GM23338 (cell line): ENCODE results near the gene PRR19. TPM values are rescaled to one million over a fixed set of nuclear protein-coding genes. Genes with fewer than 3 reads are reported as not detected.

Experiments used
- ATAC-seq: fragments of 200-7000 bp; cut with Tn5 transposase; 3 replicates; pipeline ENCODE4 v1.9.1; 2020
- DNase-seq: peaks from one replicate; pipeline ENCODE4 v3.0.0-alpha.2; 2015; ENCODE audit warnings: low spot score
- H2AFZ ChIP-seq: fragments of 200-600 bp; sonication (generic); 2 replicates; pipeline ENCODE4 v1.8.0; 2016; ENCODE audit warnings: antibody characterized with exemption, mild to moderate bottlenecking, moderate library complexity
- H3F3A ChIP-seq: fragments of 200-600 bp; sonication (generic); replicated peaks from 2 replicates; pipeline ENCODE4 v1.8.0; 2017; ENCODE audit warnings: antibody characterized with exemption, mixed run types, low read depth
- H3K27ac ChIP-seq: fragments of 200-600 bp; sonication (generic); 2 replicates; pipeline ENCODE4 v1.6.1; 2016; ENCODE audit warnings: low read depth
- H3K27me3 ChIP-seq: fragments of 200-600 bp; sonication (generic); 2 replicates; pipeline ENCODE4 v1.8.0; 2016; ENCODE audit warnings: mild to moderate bottlenecking, mixed run types, moderate library complexity; ENCODE audit not compliant: insufficient read depth
- H3K36me3 ChIP-seq: fragments of 200-600 bp; sonication (generic); 2 replicates; pipeline ENCODE4 v1.8.0; 2016; ENCODE audit warnings: mild to moderate bottlenecking; ENCODE audit not compliant: insufficient read depth
- H3K4me1 ChIP-seq: fragments of 200-600 bp; sonication (generic); 2 replicates; pipeline ENCODE4 v1.8.0; 2016; ENCODE audit warnings: mild to moderate bottlenecking, moderate library complexity; ENCODE audit not compliant: insufficient read depth
- H3K4me2 ChIP-seq: fragments of 200-600 bp; sonication (generic); 2 replicates; pipeline ENCODE4 v1.7.1; 2017; ENCODE audit warnings: mixed run types
- H3K4me3 ChIP-seq: fragments of 200-600 bp; sonication (generic); 2 replicates; pipeline ENCODE4 v1.6.1; 2016; ENCODE audit warnings: mixed run types
- H3K79me2 ChIP-seq: fragments of 200-600 bp; sonication (generic); replicated peaks from 2 replicates; pipeline ENCODE4 v1.8.0; 2017; ENCODE audit warnings: mild to moderate bottlenecking; ENCODE audit not compliant: insufficient read depth
- H3K9me2 ChIP-seq: fragments of 200-600 bp; sonication (generic); 2 replicates; pipeline ENCODE4 v1.8.0; 2017; ENCODE audit not compliant: insufficient read depth
- H4K20me1 ChIP-seq: fragments of 200-600 bp; sonication (generic); replicated peaks from 2 replicates; pipeline ENCODE4 v1.8.0; 2017; ENCODE audit warnings: mild to moderate bottlenecking; ENCODE audit not compliant: insufficient read depth
- H3K27ac Mint-ChIP-seq: 2 replicates; pipeline ENCODE4 v1.8.0; 2020; ENCODE audit warnings: inconsistent platforms, mild to moderate bottlenecking, moderate library complexity, mixed read lengths
- H3K27me3 Mint-ChIP-seq: 3 replicates; pipeline ENCODE4 v1.8.0; 2022; ENCODE audit warnings: low read depth, mild to moderate bottlenecking, moderate library complexity, mixed read lengths, inconsistent platforms; ENCODE audit not compliant: insufficient read depth, poor library complexity
- H3K36me3 Mint-ChIP-seq: 3 replicates; pipeline ENCODE4 v1.8.0; 2021; ENCODE audit warnings: low read depth, mild to moderate bottlenecking, inconsistent platforms, moderate library complexity, mixed read lengths
- H3K4me1 Mint-ChIP-seq: 3 replicates; pipeline ENCODE4 v1.8.0; 2020; ENCODE audit warnings: mild to moderate bottlenecking, inconsistent platforms, mixed read lengths
- H3K4me3 Mint-ChIP-seq: 3 replicates; pipeline ENCODE4 v1.8.0; 2021; ENCODE audit warnings: moderate library complexity, mild to moderate bottlenecking, inconsistent platforms, mixed read lengths
- H3K9me3 Mint-ChIP-seq: 3 replicates; pipeline ENCODE4 v1.8.0; 2020; ENCODE audit warnings: moderate library complexity, mild to moderate bottlenecking, inconsistent platforms, mixed read lengths
- CREB1 ChIP-seq: fragments of 250-450 bp; sonication (Bioruptor Pico); IDR thresholded peaks from 2 replicates; pipeline ENCODE4 v1.5.0; 2020; ENCODE audit warnings: low read depth, mild to moderate bottlenecking, moderate library complexity
- EZH2 ChIP-seq: fragments of 200-600 bp; sonication (generic); IDR thresholded peaks from one replicate; pipeline ENCODE4 v1.8.0; 2017; ENCODE audit warnings: antibody characterized with exemption, mild to moderate bottlenecking, low read depth; ENCODE audit not compliant: unreplicated experiment
- EZH2phosphoT487 ChIP-seq: fragments of 200-600 bp; sonication (generic); IDR thresholded peaks from one replicate; pipeline ENCODE4 v1.8.1; 2018; ENCODE audit warnings: antibody characterized with exemption; ENCODE audit not compliant: unreplicated experiment
- JUNB ChIP-seq: IDR thresholded peaks from one replicate; pipeline ENCODE4 v1.6.1; 2016; ENCODE audit warnings: antibody characterized with exemption; ENCODE audit not compliant: unreplicated experiment
- NANOG ChIP-seq: IDR thresholded peaks from 2 replicates; pipeline ENCODE4 v1.6.1; 2016; ENCODE audit warnings: antibody characterized with exemption, borderline replicate concordance
- ZNF114 ChIP-seq: fragments of 250-450 bp; sonication (Bioruptor Pico); IDR thresholded peaks from 2 replicates; pipeline ENCODE4 v1.5.0; 2020; ENCODE audit warnings: mild to moderate bottlenecking, moderate library complexity
- ZNF331 ChIP-seq: fragments of 250-450 bp; sonication (Bioruptor Pico); IDR thresholded peaks from 2 replicates; pipeline ENCODE4 v1.5.0; 2020; ENCODE audit warnings: low read depth, mild to moderate bottlenecking, moderate library complexity
- ZNF462 ChIP-seq: fragments of 250-450 bp; sonication (Bioruptor Pico); IDR thresholded peaks from 2 replicates; pipeline ENCODE4 v1.5.0; 2020; ENCODE audit warnings: mild to moderate bottlenecking, moderate library complexity
- polyA plus RNA-seq: library from polyadenylated mRNA; unstranded; fragments of >200 nt; fragmentation: Nextera tagmentation; extraction: Ambion mirVana; gene quantifications from 2 replicates; pipeline ENCODE4 v1.2.1, GENCODE V29; 2016
- total RNA-seq: library from RNA; depleted of rRNA; stranded (reverse); fragments of >200 nt; shearing (Covaris generic); gene quantifications from 2 replicates; pipeline ENCODE4 v1.2.3, GENCODE V29; 2014
- TF ChIP-seq, protein P1 (sequence below): IDR thresholded peaks from 2 replicates; pipeline ENCODE4 v1.6.1; 2016; ENCODE audit warnings: antibody characterized with exemption
- TF ChIP-seq, protein P2 (sequence below), 2 experiments: fragments of 200-600 bp in 1 of 2; sonication (generic) in 1 of 2; conservative IDR thresholded peaks; 2 replicates each; pipeline versions ENCODE4 v1.5.1 to v1.6.1; 2016 to 2017; ENCODE audit warnings: antibody characterized with exemption in 2 of 2, low read depth in 2 of 2, mild to moderate bottlenecking in 2 of 2, moderate library complexity in 1 of 2

The PRR19 gene
- total and polyA plus RNA-seq, 2 experiments from 2014 or later, result 3.6 to 4.1 TPM

GRCh38 chr19:42345191-42345812 is 43.4 kb downstream of the PRR19 start (continued):
- TF ChIP-seq CREB1 (CRISPR knock-in tag) (no peak), EZH2 (no peak), JUNB (no peak), ZNF114 (CRISPR knock-in tag) (no peak)
- TF ChIP-seq, protein P1, sequence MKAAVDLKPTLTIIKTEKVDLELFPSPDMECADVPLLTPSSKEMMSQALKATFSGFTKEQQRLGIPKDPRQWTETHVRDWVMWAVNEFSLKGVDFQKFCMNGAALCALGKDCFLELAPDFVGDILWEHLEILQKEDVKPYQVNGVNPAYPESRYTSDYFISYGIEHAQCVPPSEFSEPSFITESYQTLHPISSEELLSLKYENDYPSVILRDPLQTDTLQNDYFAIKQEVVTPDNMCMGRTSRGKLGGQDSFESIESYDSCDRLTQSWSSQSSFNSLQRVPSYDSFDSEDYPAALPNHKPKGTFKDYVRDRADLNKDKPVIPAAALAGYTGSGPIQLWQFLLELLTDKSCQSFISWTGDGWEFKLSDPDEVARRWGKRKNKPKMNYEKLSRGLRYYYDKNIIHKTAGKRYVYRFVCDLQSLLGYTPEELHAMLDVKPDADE, result no peak

DNA sequence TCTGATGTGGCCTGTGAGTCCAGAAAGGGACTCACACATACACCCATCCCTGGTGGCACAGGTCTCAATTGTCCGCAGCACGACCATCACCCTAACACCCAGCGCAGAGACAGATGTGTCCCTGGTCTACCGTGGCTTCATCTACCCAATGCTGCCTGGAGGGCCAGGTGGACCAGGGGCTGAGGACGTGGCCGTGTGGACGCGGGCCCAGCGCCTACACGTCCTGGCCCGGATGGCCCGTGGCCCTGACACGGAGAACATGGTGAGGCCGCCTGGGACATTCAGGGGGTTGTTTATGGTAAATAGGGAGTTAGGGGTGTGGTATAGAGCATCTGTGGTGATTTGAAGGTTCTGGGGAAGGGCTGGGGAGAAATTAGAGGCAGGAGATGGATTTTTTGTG is 46.3 kb downstream of the PRR19 start:
- peaks cover 6% of the 10 kb centered on the region for H3K27me3 Mint-ChIP-seq
- H3K36me3 ChIP-seq, result no peaks in the 10 kb centered on the region; the same call in 1 of the 2 replicates

More for the DNA sequence above, 46.3 kb downstream of the PRR19 start:
- no peak for DNase-seq
- H3K27ac ChIP-seq, result no peak overlapping the region
- H3K4me1 Mint-ChIP-seq, result peaks cover 3% of the 10 kb centered on the region; the same call in 1 of the 3 replicates
- TF ChIP-seq NANOG (no peak), ZNF462 (CRISPR knock-in tag) (no peak), JUNB (no peak), ZNF331 (CRISPR knock-in tag) (no peak), ZNF114 (CRISPR knock-in tag) (no peak), EZH2phosphoT487 (no peak), EZH2 (no peak), CREB1 (CRISPR knock-in tag) (no peak)
- TF ChIP-seq, protein P2, sequence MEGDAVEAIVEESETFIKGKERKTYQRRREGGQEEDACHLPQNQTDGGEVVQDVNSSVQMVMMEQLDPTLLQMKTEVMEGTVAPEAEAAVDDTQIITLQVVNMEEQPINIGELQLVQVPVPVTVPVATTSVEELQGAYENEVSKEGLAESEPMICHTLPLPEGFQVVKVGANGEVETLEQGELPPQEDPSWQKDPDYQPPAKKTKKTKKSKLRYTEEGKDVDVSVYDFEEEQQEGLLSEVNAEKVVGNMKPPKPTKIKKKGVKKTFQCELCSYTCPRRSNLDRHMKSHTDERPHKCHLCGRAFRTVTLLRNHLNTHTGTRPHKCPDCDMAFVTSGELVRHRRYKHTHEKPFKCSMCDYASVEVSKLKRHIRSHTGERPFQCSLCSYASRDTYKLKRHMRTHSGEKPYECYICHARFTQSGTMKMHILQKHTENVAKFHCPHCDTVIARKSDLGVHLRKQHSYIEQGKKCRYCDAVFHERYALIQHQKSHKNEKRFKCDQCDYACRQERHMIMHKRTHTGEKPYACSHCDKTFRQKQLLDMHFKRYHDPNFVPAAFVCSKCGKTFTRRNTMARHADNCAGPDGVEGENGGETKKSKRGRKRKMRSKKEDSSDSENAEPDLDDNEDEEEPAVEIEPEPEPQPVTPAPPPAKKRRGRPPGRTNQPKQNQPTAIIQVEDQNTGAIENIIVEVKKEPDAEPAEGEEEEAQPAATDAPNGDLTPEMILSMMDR (conservative IDR thresholded peaks at IDR 0.05; ENCODE audit: low read depth in 2 of 2), result no peak
- no peak overlapping the region for H3K4me3 Mint-ChIP-seq
- no peak overlapping the region for H2AFZ ChIP-seq
- peaks cover 7% of the 10 kb centered on the region; the same call in 1 of the 2 replicates for H4K20me1 ChIP-seq
- no peaks in the 10 kb centered on the region for H3K27me3 ChIP-seq
- no peaks in the 10 kb centered on the region for H3K9me2 ChIP-seq
- H3K36me3 Mint-ChIP-seq, result peaks cover 17% of the 10 kb centered on the region; the same call in 1 of the 3 replicates
- H3K79me2 ChIP-seq, result no peaks in the 10 kb centered on the region
- H3F3A ChIP-seq, result no peaks in the 10 kb centered on the region
- no peaks in the 10 kb centered on the region for H3K9me3 Mint-ChIP-seq
- H3K4me2 ChIP-seq, result no peak overlapping the region
- no peaks in the 10 kb centered on the region for H3K4me1 ChIP-seq
- no peak for ATAC-seq
- no peak overlapping the region for H3K27ac Mint-ChIP-seq
- H3K4me3 ChIP-seq, result no peak overlapping the region
